ENCODE measurements around the gene FAM3A. TPM values are rescaled to one million over a fixed set of nuclear protein-coding genes. Genes with fewer than 3 reads are reported as not detected.

The FAM3A gene
- total and polyA plus RNA-seq, 2 of the 4 experiments (the other 2 are of a cell fraction), result 14.0 to 47.2 TPM

- TF ChIP-seq, protein P1, sequence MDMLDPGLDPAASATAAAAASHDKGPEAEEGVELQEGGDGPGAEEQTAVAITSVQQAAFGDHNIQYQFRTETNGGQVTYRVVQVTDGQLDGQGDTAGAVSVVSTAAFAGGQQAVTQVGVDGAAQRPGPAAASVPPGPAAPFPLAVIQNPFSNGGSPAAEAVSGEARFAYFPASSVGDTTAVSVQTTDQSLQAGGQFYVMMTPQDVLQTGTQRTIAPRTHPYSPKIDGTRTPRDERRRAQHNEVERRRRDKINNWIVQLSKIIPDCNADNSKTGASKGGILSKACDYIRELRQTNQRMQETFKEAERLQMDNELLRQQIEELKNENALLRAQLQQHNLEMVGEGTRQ (IDR thresholded peaks at IDR 0.05; ENCODE audit: low read depth, low read length), result no peak
- TF ChIP-seq RCOR1 (IDR thresholded peaks at IDR 0.05; ENCODE audit: insufficient replicate concordance, low read length), result no peak
- no peak for TF ChIP-seq CEBPB (IDR thresholded peaks at IDR 0.05; ENCODE audit: low read depth, low read length)
- no peak for TF ChIP-seq POLR2A (IDR thresholded peaks at IDR 0.05; ENCODE audit: low read depth, low read length)
- TF ChIP-seq MAZ (IDR thresholded peaks at IDR 0.05; ENCODE audit: borderline replicate concordance, low read depth, low read length), result no peak
- TF ChIP-seq MAFK (IDR thresholded peaks at IDR 0.05; ENCODE audit: low read depth, low read length), result no peak
- no peak for TF ChIP-seq RAD21 (IDR thresholded peaks at IDR 0.05; ENCODE audit: low read length)
- TF ChIP-seq, protein P2, sequence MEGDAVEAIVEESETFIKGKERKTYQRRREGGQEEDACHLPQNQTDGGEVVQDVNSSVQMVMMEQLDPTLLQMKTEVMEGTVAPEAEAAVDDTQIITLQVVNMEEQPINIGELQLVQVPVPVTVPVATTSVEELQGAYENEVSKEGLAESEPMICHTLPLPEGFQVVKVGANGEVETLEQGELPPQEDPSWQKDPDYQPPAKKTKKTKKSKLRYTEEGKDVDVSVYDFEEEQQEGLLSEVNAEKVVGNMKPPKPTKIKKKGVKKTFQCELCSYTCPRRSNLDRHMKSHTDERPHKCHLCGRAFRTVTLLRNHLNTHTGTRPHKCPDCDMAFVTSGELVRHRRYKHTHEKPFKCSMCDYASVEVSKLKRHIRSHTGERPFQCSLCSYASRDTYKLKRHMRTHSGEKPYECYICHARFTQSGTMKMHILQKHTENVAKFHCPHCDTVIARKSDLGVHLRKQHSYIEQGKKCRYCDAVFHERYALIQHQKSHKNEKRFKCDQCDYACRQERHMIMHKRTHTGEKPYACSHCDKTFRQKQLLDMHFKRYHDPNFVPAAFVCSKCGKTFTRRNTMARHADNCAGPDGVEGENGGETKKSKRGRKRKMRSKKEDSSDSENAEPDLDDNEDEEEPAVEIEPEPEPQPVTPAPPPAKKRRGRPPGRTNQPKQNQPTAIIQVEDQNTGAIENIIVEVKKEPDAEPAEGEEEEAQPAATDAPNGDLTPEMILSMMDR (conservative IDR thresholded peaks at IDR 0.05; ENCODE audit: low read depth, low read length), result no peak
- no peak for TF ChIP-seq ELK1 (IDR thresholded peaks at IDR 0.05; ENCODE audit: borderline replicate concordance, low read depth, low read length)
- no peak for TF ChIP-seq CHD1 (IDR thresholded peaks at IDR 0.05; ENCODE audit: low read depth, low read length)
- TF ChIP-seq BHLHE40 (IDR thresholded peaks at IDR 0.05; ENCODE audit: low read depth, low read length), result no peak
- TF ChIP-seq NFE2L2 (IDR thresholded peaks at IDR 0.05; ENCODE audit: low read depth, low read length), result no peak
- TF ChIP-seq RFX5 (IDR thresholded peaks at IDR 0.05; ENCODE audit: low read depth, low read length), result no peak
- no peak for TF ChIP-seq MXI1 (IDR thresholded peaks at IDR 0.05; ENCODE audit: borderline replicate concordance, low read depth, low read length)
- TF ChIP-seq FOS (IDR thresholded peaks at IDR 0.05; ENCODE audit: low read depth, low read length), result no peak
- no peak for TF ChIP-seq SMC3 (IDR thresholded peaks at IDR 0.05; ENCODE audit: low read depth, low read length)
- no peaks in the 10 kb centered on the region; the same call in 1 of the 2 replicates for H3K9me3 ChIP-seq (ENCODE audit: control insufficient read depth, insufficient read depth, low read length)
- peaks cover 3% of the 10 kb centered on the region; the same call in 1 of the 2 replicates for H3K9me1 ChIP-seq (ENCODE audit: insufficient read depth, low read length)
- H3K9ac ChIP-seq (ENCODE audit: low read depth, low read length), result no peak overlapping the region
- H2AK5ac ChIP-seq (ENCODE audit: low read depth, low read length), result no peak overlapping the region
- H4K8ac ChIP-seq (ENCODE audit: low read depth in 2 of 2, low read length in 2 of 2), result no peak overlapping the region
- H3K56ac ChIP-seq (ENCODE audit: extremely low read depth, insufficient read depth, low read length), result no peak overlapping the region
- H3K18ac ChIP-seq (ENCODE audit: low read depth, low read length), result no peak overlapping the region
- H2BK5ac ChIP-seq (ENCODE audit: low read depth, low read length, poor library complexity, severe bottlenecking), result no peak overlapping the region
- H3K4ac ChIP-seq (ENCODE audit: low read depth, low read length), result no peak overlapping the region
- no peak overlapping the region for H2AK9ac ChIP-seq (replicated peaks; ENCODE audit: low read depth, low read length, poor library complexity)
- intact Hi-C loops (cut with micrococcal nuclease) (no loop called here), dilution Hi-C loops (cut with HindIII; ENCODE audit: low sequenced_read_pairs, unreplicated experiment) (no loop called here), in situ Hi-C loops (cut with MboI; ENCODE audit: low sequenced_read_pairs) (no loop called here)
- peaks cover 8% of the 10 kb centered on the region; the same call in 1 of the 2 replicates for H3K4me1 ChIP-seq (ENCODE audit: control insufficient read depth, insufficient read depth, low read length)
- no peak overlapping the region for H4K91ac ChIP-seq (ENCODE audit: insufficient read depth, low read depth, low read length)
- no peak overlapping the region for H3K23ac ChIP-seq (ENCODE audit: low read depth, low read length)
- H3K27ac ChIP-seq (ENCODE audit: insufficient read depth, low read length), result no peak overlapping the region
- no peak for ATAC-seq (ENCODE audit: low read depth)
- ChIA-PET CTCF (interaction anchor here (1.5 kb wide), 1 partner anchor 8 kb away, joined by 5 read pairs; no protein-coding TSS in a partner anchor), POLR2A (ENCODE audit: unreplicated experiment) (no interaction called here)
- H3K79me1 ChIP-seq (ENCODE audit: low read depth in 1 of 2, low read length in 2 of 2), result peaks cover 8% of the 10 kb centered on the region in 2 experiments; a peak in 2 of 4 replicates
- WGBS, 2 experiments (ENCODE audit: extremely low coverage in 2 of 2, insufficient read length in 1 of 2), result 93% methylated on average over 3 of the region's 8 CpGs; no CpG with 5 or more reads in 1 of the 2 experiments
- H3K14ac ChIP-seq (replicated peaks; ENCODE audit: low read depth, low read length), result no peak overlapping the region
- no TSS peak for BruUV-seq (replicated peaks)
- no peak for DNase-seq
- no peaks in the 10 kb centered on the region for H3K27me3 ChIP-seq (ENCODE audit: control insufficient read depth, insufficient read depth, low read length)
- no peak overlapping the region for H4K5ac ChIP-seq (ENCODE audit: low read depth, low read length)
- H4K20me1 ChIP-seq (ENCODE audit: insufficient read depth, low read length), result no peaks in the 10 kb centered on the region
- H2BK15ac ChIP-seq (ENCODE audit: low read depth, low read length), result no peak overlapping the region
- no peaks in the 10 kb centered on the region for H3K36me3 ChIP-seq (ENCODE audit: control insufficient read depth, insufficient read depth, low read length)
- no peak overlapping the region for H2AFZ ChIP-seq (replicated peaks; ENCODE audit: low read length, poor library complexity)
- no peak overlapping the region for H3K4me3 ChIP-seq (ENCODE audit: insufficient read depth, low read depth, low read length)
- no peak overlapping the region for H2BK120ac ChIP-seq (ENCODE audit: low read depth, low read length)
- no peak overlapping the region for H3K4me2 ChIP-seq (ENCODE audit: low read depth, low read length)
- no peak overlapping the region for H2BK20ac ChIP-seq (ENCODE audit: low read depth, low read length)
Observed at GRCh38 chrX:154519389-154519788, 3.4 kb upstream of the FAM3A start.
